PC-9 (cell line): ENCODE data around the gene TCEAL6.
"Not testable (repeated sequence)": the region's sequence is repeated elsewhere in the genome, so short reads cannot be mapped to it uniquely, and the experiment has no call there.

Source experiments
- EZH2 ChIP-seq: fragments of 200-600 bp; sonication (generic); IDR thresholded peaks from 2 replicates; pipeline ENCODE4 v1.8.0; 2017; ENCODE audit warnings: antibody characterized with exemption, low read depth
- TF ChIP-seq, protein P1 (sequence below): fragments of 200-600 bp; sonication (generic); conservative IDR thresholded peaks from 2 replicates; pipeline ENCODE4 v1.6.1; 2017; ENCODE audit warnings: mixed run types, antibody characterized with exemption, mild to moderate bottlenecking, moderate library complexity

DNA sequence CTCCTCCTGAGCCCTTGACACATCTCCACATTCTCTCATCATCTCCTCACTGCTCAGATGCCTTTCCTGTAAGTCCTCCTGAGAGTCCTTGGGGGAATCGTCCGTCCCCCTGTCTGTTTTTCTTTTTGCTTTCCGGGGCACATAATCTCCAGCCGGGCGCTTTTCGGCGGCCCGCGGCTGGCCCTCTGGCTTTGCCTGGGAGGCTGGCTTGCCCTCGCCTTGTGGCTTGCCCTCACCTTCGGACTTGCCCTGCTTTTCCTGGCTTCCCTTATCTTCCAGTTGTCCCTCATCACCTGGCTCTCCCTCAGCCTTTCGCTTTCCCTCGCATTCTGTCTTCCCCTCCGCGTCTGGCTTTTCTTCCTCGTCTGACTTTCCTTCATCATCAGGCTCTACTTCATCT is 1.4 kb downstream of the TCEAL6 start:
- TF ChIP-seq, protein P1, sequence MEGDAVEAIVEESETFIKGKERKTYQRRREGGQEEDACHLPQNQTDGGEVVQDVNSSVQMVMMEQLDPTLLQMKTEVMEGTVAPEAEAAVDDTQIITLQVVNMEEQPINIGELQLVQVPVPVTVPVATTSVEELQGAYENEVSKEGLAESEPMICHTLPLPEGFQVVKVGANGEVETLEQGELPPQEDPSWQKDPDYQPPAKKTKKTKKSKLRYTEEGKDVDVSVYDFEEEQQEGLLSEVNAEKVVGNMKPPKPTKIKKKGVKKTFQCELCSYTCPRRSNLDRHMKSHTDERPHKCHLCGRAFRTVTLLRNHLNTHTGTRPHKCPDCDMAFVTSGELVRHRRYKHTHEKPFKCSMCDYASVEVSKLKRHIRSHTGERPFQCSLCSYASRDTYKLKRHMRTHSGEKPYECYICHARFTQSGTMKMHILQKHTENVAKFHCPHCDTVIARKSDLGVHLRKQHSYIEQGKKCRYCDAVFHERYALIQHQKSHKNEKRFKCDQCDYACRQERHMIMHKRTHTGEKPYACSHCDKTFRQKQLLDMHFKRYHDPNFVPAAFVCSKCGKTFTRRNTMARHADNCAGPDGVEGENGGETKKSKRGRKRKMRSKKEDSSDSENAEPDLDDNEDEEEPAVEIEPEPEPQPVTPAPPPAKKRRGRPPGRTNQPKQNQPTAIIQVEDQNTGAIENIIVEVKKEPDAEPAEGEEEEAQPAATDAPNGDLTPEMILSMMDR, result not testable (repeated sequence)
- not testable (repeated sequence) for TF ChIP-seq EZH2
